Astrocyte (in vitro differentiated cells and primary cell): ENCODE measurements around the gene PODN.

Experiments
- CTCF ChIP-seq: IDR thresholded peaks from 2 replicates; pipeline ENCODE4 v1.5.1; 2011; ENCODE audit warnings: low read depth, mild to moderate bottlenecking, inconsistent platforms, low read length, moderate library complexity; ENCODE audit not compliant: insufficient read depth
- EZH2 ChIP-seq: IDR thresholded peaks from 2 replicates; pipeline ENCODE4 v1.6.1; 2012; ENCODE audit warnings: mild to moderate bottlenecking, low read length, inconsistent platforms; ENCODE audit not compliant: insufficient read depth

DNA sequence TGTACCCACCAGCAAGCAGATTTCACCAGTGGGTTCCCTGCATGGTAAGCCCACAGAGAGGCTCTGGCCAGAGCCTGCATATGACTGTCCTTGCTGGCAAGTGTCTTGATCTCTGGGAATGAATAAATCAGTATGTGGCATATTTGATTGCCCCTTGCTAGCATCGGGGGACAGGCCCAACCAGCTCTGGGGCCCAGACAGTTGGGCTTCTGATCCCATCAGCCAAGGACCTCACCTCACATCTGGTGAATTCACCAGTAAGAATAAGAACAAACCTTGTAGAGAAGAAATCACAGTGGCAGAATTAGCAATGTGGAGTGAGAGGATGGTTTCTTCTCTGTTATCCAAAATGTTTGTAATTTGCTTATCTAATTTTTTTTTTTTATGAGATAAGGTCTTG is 64.5 kb downstream of the PODN start:
- TF ChIP-seq EZH2 (no peak), CTCF (no peak)
